Panc1 (cell line): ENCODE results near the gene OR2T1.
"Not testable (repeated sequence)": the region's sequence is repeated elsewhere in the genome, so short reads cannot be mapped to it uniquely, and the experiment has no call there.

Experiments
- POLR2AphosphoS5 ChIP-seq: IDR thresholded peaks from 2 replicates; pipeline ENCODE4 v1.6.1; 2012; ENCODE audit warnings: mild to moderate bottlenecking, low read depth, low read length, moderate library complexity
- TF ChIP-seq, protein P1 (sequence below): fragments of 450-650 bp; IDR thresholded peaks from 2 replicates; pipeline ENCODE4 v1.5.1; 2017; ENCODE audit warnings: mild to moderate bottlenecking

DNA sequence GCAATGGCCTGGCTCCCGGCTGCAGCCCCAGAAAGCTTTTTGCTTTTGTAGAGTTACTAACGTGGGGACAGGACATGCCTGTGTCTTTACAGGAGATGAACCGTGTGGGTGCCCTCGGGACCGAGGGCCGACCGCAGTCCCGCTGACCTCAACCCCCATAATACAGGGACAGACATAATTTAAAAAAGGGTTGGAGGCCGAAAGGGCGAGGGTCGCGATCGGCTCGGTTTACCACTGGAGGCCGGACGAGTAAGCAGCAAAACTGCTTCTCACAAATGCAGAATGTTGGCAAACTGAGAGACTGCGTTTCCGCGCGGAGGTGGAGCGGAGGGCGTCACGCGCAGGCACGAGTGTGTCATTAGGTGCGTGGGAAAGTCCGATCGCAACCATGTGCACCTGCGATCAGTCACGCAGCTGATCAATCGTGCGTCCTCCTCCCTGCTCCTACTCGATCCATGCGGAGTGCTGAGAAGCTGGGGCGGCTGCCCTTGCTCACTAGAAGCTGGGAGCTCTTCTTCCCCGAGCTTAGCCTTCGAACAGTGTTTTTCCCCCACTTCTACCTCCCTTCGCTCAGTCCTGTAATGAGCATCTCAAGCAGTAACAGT is 31.1 kb downstream of the OR2T1 start:
- TF ChIP-seq, protein P1, sequence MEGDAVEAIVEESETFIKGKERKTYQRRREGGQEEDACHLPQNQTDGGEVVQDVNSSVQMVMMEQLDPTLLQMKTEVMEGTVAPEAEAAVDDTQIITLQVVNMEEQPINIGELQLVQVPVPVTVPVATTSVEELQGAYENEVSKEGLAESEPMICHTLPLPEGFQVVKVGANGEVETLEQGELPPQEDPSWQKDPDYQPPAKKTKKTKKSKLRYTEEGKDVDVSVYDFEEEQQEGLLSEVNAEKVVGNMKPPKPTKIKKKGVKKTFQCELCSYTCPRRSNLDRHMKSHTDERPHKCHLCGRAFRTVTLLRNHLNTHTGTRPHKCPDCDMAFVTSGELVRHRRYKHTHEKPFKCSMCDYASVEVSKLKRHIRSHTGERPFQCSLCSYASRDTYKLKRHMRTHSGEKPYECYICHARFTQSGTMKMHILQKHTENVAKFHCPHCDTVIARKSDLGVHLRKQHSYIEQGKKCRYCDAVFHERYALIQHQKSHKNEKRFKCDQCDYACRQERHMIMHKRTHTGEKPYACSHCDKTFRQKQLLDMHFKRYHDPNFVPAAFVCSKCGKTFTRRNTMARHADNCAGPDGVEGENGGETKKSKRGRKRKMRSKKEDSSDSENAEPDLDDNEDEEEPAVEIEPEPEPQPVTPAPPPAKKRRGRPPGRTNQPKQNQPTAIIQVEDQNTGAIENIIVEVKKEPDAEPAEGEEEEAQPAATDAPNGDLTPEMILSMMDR, result not testable (repeated sequence)
- not testable (repeated sequence) for TF ChIP-seq POLR2AphosphoS5
